ENCODE measurements around the gene OARD1.

Gene OARD1

GRCh38 chr6:41074692-41075436 is 2.7 kb upstream of the OARD1 start:
- DNase-seq = no peak

GRCh38 chr6:41073968-41074691 is 2.0 kb upstream of the OARD1 start:
- DNase-seq = peak; percentile 64

GRCh38 chr6:41073203-41073967 is 1.2 kb upstream of the OARD1 start:
- DNase-seq = peak; percentile 90

GRCh38 chr6:41072836-41073202 is 663 bp upstream of the OARD1 start, which contains the start of gene NFYA:
NFYA (plus strand) TSS chr6:41072974; CDS start chr6:41079090, 6,116 bp downstream.
- DNase-seq = no peak

GRCh38 chr6:41071501-41071922 is 644 bp downstream of the OARD1 start:
- no peak for DNase-seq

- peak; percentile 67 for DNase-seq
Observed at GRCh38 chr6:41066867-41067304, 5.3 kb downstream of the OARD1 start.

GRCh38 chr6:41065550-41066026 is 6.6 kb downstream of the OARD1 start:
- DNase-seq = no peak

- no peak for DNase-seq
Observed at GRCh38 chr6:41064841-41065240, 7.3 kb downstream of the OARD1 start.

- DNase-seq = no peak
Observed at GRCh38 chr6:41063884-41064285, 8.3 kb downstream of the OARD1 start.

GRCh38 chr6:41062056-41062455 is 10.1 kb downstream of the OARD1 start:
- DNase-seq = no peak

- no peak for DNase-seq
Observed at GRCh38 chr6:41061196-41061726, 10.9 kb downstream of the OARD1 start.

GRCh38 chr6:41059556-41059955 is 12.6 kb downstream of the OARD1 start:
- no peak for DNase-seq

- no peak for DNase-seq
Observed at GRCh38 chr6:41058783-41059181, 13.4 kb downstream of the OARD1 start.

GRCh38 chr6:41056768-41057490 is 15.2 kb downstream of the OARD1 start:
- DNase-seq = no peak

- DNase-seq = no peak
Observed at GRCh38 chr6:41055149-41055548, 17.0 kb downstream of the OARD1 start.

GRCh38 chr6:41054511-41054910 is 17.6 kb downstream of the OARD1 start:
- DNase-seq = no peak

GRCh38 chr6:41053041-41053440 is 19.1 kb downstream of the OARD1 start, which contains the start of gene APOBEC2:
APOBEC2 (plus strand) TSS chr6:41053202; CDS start chr6:41053348, 146 bp downstream.
- no peak for DNase-seq

- DNase-seq = no peak
Observed at GRCh38 chr6:41051873-41052272, 20.3 kb downstream of the OARD1 start.

- no peak for DNase-seq
Observed at GRCh38 chr6:41050536-41050935, 21.6 kb downstream of the OARD1 start.

GRCh38 chr6:41049955-41050354 is 22.2 kb downstream of the OARD1 start:
- DNase-seq = no peak

GRCh38 chr6:41049521-41049920 is 22.6 kb downstream of the OARD1 start:
- no peak for DNase-seq

Data from CD4-positive, alpha-beta T cell treated with Interleukin-21 for 1 hour (primary cell).